Activated CD8-positive, alpha-beta memory T cell treated with anti-CD3 and anti-CD28 coated beads, Interleukin-2, amount 10 ng/mL, durations not matched to agents 7 days and 5 days (primary cell): ENCODE measurements around the gene UHRF2. TPM values are rescaled to one million over a fixed set of nuclear protein-coding genes. Genes with fewer than 3 reads are reported as not detected.
"Not testable (repeated sequence)": the region's sequence is repeated elsewhere in the genome, so short reads cannot be mapped to it uniquely, and the experiment has no call there.

Source experiments
- ATAC-seq: fragments of 150-1000 bp; cut with Tn5 transposase; one replicate; pipeline ENCODE4 v1.10.0; 2021; ENCODE audit warnings: moderate library complexity
- CTCF ChIA-PET: fragments of 350-600 bp; sonication (Branson Sonifier 250); formaldehyde crosslinking; loops from one replicate; lab custom pipeline; 2021; ENCODE audit warnings: antibody characterized with exemption; lab: Charles Lee
- DNase-seq: peaks from one replicate; pipeline ENCODE4 v3.0.0-alpha.2; 2020
- H3K27ac Mint-ChIP-seq: one replicate; pipeline ENCODE4 v1.8.0; 2021; ENCODE audit warnings: mild to moderate bottlenecking, mixed read lengths
- H3K27me3 Mint-ChIP-seq: one replicate; pipeline ENCODE4 v1.8.0; 2021; ENCODE audit warnings: mixed read lengths
- H3K36me3 Mint-ChIP-seq: one replicate; pipeline ENCODE4 v1.8.0; 2021; ENCODE audit warnings: mild to moderate bottlenecking, mixed read lengths
- H3K4me1 Mint-ChIP-seq: one replicate; pipeline ENCODE4 v1.8.0; 2021; ENCODE audit warnings: mixed read lengths
- H3K4me3 Mint-ChIP-seq: one replicate; pipeline ENCODE4 v1.8.0; 2021; ENCODE audit warnings: mild to moderate bottlenecking, moderate library complexity, mixed read lengths
- H3K9me3 Mint-ChIP-seq: one replicate; pipeline ENCODE4 v1.8.0; 2022; ENCODE audit warnings: low read depth, mixed read lengths
- total RNA-seq, 2 experiments: library from RNA; stranded (reverse); gene quantifications; one replicate each; pipeline ENCODE4 v1.2.3, GENCODE V29; 2021

UHRF2 gene
- 10 to 100 TPM; 68.0 to 86.4 TPM for total RNA-seq

GRCh38 chr9:6412487-6413364 lies at the start of gene UHRF2:
Gene UHRF2, plus strand, starts transcription at chr9:6413199. Its CDS starts 292 bp downstream, at chr9:6413491.
- Mint-ChIP-seq H3K27ac (peak within 1 kb of the TSS; percentile 95), H3K4me1 (peaks cover 33% of the 10 kb centered on the region), H3K27me3 (peaks cover 6% of the 10 kb centered on the region), H3K9me3 (no peaks in the 10 kb centered on the region), H3K4me3 (peak within 1 kb of the TSS; percentile 87), H3K36me3 (peaks cover 26% of the 10 kb centered on the region)
- ATAC-seq = peak; percentile 88
- peak; percentile 100 for DNase-seq
- CTCF ChIA-PET = interaction anchor here (1.0 to 6.3 kb wide), 7 partner anchors 11 to 784 kb away, joined by 3 to 41 read pairs (median 6); partner anchors contain the start of gene RIC1

- H3K4me3 Mint-ChIP-seq = no peak overlapping the region
- H3K4me1 Mint-ChIP-seq = no peaks in the 10 kb centered on the region
- no peak overlapping the region for H3K27ac Mint-ChIP-seq
- CTCF ChIA-PET = interaction anchor here (0.9 kb wide), 1 partner anchor 12 kb away, joined by 5 read pairs; no protein-coding TSS in a partner anchor
- ATAC-seq = no peak
- no peak for DNase-seq
- peaks cover 2% of the 10 kb centered on the region for H3K36me3 Mint-ChIP-seq
- peaks cover 3% of the 10 kb centered on the region for H3K9me3 Mint-ChIP-seq
- no peaks in the 10 kb centered on the region for H3K27me3 Mint-ChIP-seq
Observed at GRCh38 chr9:6367128-6367890, 45.7 kb upstream of the UHRF2 start.

GRCh38 chr9:6368831-6369230 lies 44.2 kb upstream of the UHRF2 start:
- Mint-ChIP-seq H3K4me1 (no peaks in the 10 kb centered on the region), H3K36me3 (peaks cover 2% of the 10 kb centered on the region), H3K27ac (no peak overlapping the region), H3K27me3 (no peaks in the 10 kb centered on the region), H3K4me3 (no peak overlapping the region), H3K9me3 (peaks cover 5% of the 10 kb centered on the region)
- ATAC-seq (no peak), DNase-seq (no peak)
- CTCF ChIA-PET = interaction anchor here (0.6 kb wide), 1 partner anchor 294 kb away, joined by 3 read pairs; no protein-coding TSS in a partner anchor

GRCh38 chr9:6381477-6382012 lies 31.5 kb upstream of the UHRF2 start:
- H3K27me3 Mint-ChIP-seq, H3K9me3 Mint-ChIP-seq, H3K36me3 Mint-ChIP-seq, H3K27ac Mint-ChIP-seq, H3K4me3 Mint-ChIP-seq, ATAC-seq, H3K4me1 Mint-ChIP-seq, CTCF ChIA-PET, DNase-seq: not testable (repeated sequence)

DNA sequence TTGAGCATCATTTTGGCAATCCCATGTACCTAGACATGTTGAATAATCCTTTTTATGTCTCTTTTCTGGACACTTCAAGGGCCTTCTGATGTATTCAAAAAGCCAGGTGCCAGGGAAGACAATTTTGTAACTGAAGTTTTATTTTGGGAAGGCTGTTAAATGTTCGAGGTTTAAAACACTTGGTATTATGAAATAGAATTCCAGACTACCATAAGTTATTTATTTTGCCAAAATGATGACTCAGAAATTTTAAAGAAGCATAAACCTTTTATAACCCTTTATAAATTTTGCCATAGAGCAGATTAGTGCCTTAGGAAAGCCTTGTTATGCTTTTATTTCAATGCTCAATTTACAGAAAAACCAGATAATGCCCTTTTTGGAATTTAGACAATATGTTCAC lies 30.3 kb upstream of the UHRF2 start:
- Mint-ChIP-seq H3K27me3 (peaks cover 9% of the 10 kb centered on the region), H3K4me3 (no peak overlapping the region), H3K4me1 (no peaks in the 10 kb centered on the region), H3K36me3 (no peaks in the 10 kb centered on the region), H3K27ac (no peak overlapping the region), H3K9me3 (no peaks in the 10 kb centered on the region)
- DNase-seq (no peak), ATAC-seq (no peak)
- CTCF ChIA-PET = no interaction called here

DNA sequence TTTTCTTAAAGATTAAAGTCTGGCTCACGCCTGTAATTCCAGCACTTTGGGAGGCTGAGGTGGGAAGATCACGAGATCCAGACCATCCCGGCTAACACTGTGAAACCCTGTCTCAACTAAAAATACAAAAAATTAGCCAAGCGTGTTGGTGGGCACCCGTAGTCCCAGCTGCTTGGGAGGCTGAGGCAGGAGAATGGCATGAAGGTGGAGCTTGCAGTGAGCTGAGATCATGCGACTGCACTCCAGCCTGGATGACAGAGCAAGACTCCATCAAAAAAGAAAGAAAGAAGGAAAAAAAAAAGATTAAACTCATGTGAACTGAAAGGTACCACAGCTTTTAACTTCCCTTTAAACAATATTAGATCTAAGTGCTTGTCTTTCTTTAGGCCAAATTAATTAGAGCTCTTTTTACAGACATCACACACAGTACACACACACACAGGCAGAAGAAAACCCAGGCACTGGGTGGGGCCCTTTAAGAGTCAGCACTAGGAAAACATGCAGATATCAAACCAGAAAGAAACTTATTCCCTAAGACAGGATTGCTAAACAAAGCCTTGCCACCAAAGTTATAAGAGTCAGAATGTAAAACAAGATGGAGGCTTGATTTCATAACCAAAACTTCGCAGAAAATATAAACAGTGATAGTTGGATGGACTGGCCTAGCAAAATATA lies 29.3 kb upstream of the UHRF2 start:
- no peak for ATAC-seq
- H3K36me3 Mint-ChIP-seq = no peaks in the 10 kb centered on the region
- peaks cover 9% of the 10 kb centered on the region for H3K27me3 Mint-ChIP-seq
- H3K4me3 Mint-ChIP-seq = no peak overlapping the region
- no peak for DNase-seq
- CTCF ChIA-PET = no interaction called here
- H3K9me3 Mint-ChIP-seq = no peaks in the 10 kb centered on the region
- no peaks in the 10 kb centered on the region for H3K4me1 Mint-ChIP-seq
- H3K27ac Mint-ChIP-seq = no peak overlapping the region

DNA sequence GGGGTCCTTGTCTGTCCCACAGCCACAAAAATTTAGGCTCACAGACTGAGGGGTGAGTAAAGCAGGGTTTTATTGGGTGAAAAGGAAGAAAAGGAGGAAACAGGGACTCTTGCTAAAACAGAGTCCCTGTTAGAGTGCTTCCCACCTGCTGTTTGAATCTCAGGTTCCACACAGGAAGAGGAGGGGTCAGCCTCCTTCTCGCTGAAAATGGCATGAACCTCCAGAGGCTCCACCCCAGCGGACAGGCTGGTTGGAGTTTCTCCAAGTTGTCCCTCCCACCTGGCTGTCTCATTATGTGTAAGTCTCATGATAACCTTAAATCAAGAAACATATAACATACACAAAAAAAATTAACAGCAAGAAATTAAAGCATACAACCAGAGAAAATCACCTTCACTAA lies 28.3 kb upstream of the UHRF2 start:
- no peaks in the 10 kb centered on the region for H3K4me1 Mint-ChIP-seq
- H3K4me3 Mint-ChIP-seq = no peak overlapping the region
- no peak overlapping the region for H3K27ac Mint-ChIP-seq
- H3K9me3 Mint-ChIP-seq = no peaks in the 10 kb centered on the region
- no peaks in the 10 kb centered on the region for H3K36me3 Mint-ChIP-seq
- H3K27me3 Mint-ChIP-seq = no peaks in the 10 kb centered on the region
- no peak for DNase-seq
- CTCF ChIA-PET = no interaction called here
- no peak for ATAC-seq

DNA sequence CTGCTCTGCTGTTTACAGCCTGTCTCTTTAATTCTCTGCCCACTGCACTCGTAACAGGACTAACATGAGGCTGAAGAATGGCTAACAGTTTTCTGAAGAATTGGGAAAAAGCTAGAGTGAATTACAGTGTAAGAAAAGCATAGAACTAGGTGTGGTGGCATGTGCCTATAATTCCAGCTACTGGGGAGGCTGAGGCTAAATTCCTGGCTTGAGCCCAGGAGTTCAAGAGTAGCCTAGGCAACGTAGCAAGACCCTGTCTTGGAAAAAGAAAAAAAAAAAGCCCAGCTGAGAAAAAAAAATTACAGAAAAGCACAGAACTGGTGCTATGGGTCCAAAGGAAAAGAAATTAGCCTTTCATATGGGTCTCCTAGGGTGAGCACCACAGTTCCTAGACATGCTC lies 13.9 kb upstream of the UHRF2 start:
- CTCF ChIA-PET = no interaction called here
- Mint-ChIP-seq H3K36me3 (no peaks in the 10 kb centered on the region), H3K4me1 (no peaks in the 10 kb centered on the region)

GRCh38 chr9:6405371-6405770 lies 7.6 kb upstream of the UHRF2 start:
- ATAC-seq (no peak), DNase-seq (no peak)
- peaks cover 10% of the 10 kb centered on the region for H3K27me3 Mint-ChIP-seq
- H3K36me3 Mint-ChIP-seq = no peaks in the 10 kb centered on the region
- no peak overlapping the region for H3K27ac Mint-ChIP-seq
- no peaks in the 10 kb centered on the region for H3K4me1 Mint-ChIP-seq
- CTCF ChIA-PET = interaction anchor here (0.7 kb wide), 1 partner anchor 188 kb away, joined by 3 read pairs; no protein-coding TSS in a partner anchor
- no peak overlapping the region for H3K4me3 Mint-ChIP-seq
- H3K9me3 Mint-ChIP-seq = no peaks in the 10 kb centered on the region

More for the DNA sequence above, 13.9 kb upstream of the UHRF2 start:
- Mint-ChIP-seq H3K9me3 (peaks cover 2% of the 10 kb centered on the region), H3K27ac (no peak overlapping the region), H3K4me3 (no peak overlapping the region), H3K27me3 (peaks cover 7% of the 10 kb centered on the region)
- DNase-seq (no peak), ATAC-seq (no peak)

DNA sequence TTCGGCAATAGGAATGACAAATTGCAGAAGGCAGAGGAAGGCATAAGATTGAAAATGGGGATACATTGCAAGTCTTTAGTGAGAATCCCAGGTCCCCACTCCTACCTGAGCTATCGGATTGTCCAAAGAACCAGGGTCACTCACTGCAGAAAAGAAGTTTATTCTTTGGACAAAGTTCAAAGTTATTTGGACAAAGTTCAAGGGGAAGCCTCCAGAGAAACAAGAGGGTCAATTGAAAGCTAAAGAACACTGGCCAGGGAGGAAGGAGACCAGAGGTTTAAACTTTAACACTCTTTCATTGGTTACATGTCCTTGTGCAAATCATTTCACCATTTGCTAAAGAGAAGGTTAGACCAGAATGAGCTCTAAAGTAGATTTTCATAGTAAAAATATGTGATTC lies 5.2 kb upstream of the UHRF2 start:
- H3K36me3 Mint-ChIP-seq = no peaks in the 10 kb centered on the region

GRCh38 chr9:6408320-6408719 lies 4.7 kb upstream of the UHRF2 start:
- no peak for ATAC-seq
- H3K4me3 Mint-ChIP-seq = no peak overlapping the region
- CTCF ChIA-PET = interaction anchor here (1.0 kb wide), 1 partner anchor 20 kb away, joined by 3 read pairs; no protein-coding TSS in a partner anchor

More for the DNA sequence above, 5.2 kb upstream of the UHRF2 start:
- Mint-ChIP-seq H3K4me3 (no peak overlapping the region), H3K27me3 (peaks cover 7% of the 10 kb centered on the region), H3K9me3 (no peaks in the 10 kb centered on the region), H3K27ac (no peak overlapping the region), H3K4me1 (peaks cover 6% of the 10 kb centered on the region)
- ATAC-seq (no peak), DNase-seq (no peak)
- CTCF ChIA-PET = no interaction called here

DNA sequence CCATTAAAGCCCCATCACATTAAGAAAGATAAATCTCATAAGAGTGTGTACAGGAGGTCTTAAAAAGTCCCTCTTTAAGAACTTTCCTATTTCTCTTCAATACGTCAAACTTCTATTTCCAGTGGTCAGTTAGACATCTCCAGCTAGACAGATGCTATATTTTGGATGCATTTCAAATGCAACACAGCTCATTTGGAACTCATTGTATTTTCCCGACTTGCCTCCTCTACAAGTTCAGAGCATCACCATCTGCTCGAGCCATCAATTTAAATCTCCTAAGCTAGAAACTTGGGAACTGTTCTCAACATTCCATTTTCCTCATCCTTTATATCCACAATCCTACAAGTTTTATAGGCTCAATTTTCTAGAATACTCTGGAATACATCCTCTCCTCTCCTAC lies 3.2 kb upstream of the UHRF2 start:
- Mint-ChIP-seq H3K4me3 (no peak overlapping the region), H3K36me3 (peaks cover 6% of the 10 kb centered on the region), H3K9me3 (no peaks in the 10 kb centered on the region), H3K27ac (no peak overlapping the region), H3K27me3 (peaks cover 7% of the 10 kb centered on the region), H3K4me1 (peaks cover 8% of the 10 kb centered on the region)
- CTCF ChIA-PET = no interaction called here
- ATAC-seq (no peak), DNase-seq (no peak)

More at GRCh38 chr9:6408320-6408719, 4.7 kb upstream of the UHRF2 start:
- no peaks in the 10 kb centered on the region for H3K36me3 Mint-ChIP-seq
- H3K9me3 Mint-ChIP-seq = no peaks in the 10 kb centered on the region
- DNase-seq = no peak
- H3K4me1 Mint-ChIP-seq = peaks cover 6% of the 10 kb centered on the region
- peaks cover 7% of the 10 kb centered on the region for H3K27me3 Mint-ChIP-seq
- H3K27ac Mint-ChIP-seq = no peak overlapping the region

GRCh38 chr9:6410633-6411032 lies 2.4 kb upstream of the UHRF2 start:
- Mint-ChIP-seq H3K4me1 (peaks cover 15% of the 10 kb centered on the region), H3K27me3 (peaks cover 7% of the 10 kb centered on the region), H3K9me3 (no peaks in the 10 kb centered on the region), H3K4me3 (no peak overlapping the region), H3K36me3 (peaks cover 11% of the 10 kb centered on the region), H3K27ac (no peak overlapping the region)
- CTCF ChIA-PET = no interaction called here
- DNase-seq = no peak
- ATAC-seq = no peak
